GM19467 (cell line): Measurements from ENCODE around the gene LHFPL6.

Source experiments
- ATAC-seq: cut with Tn5 transposase; IDR thresholded peaks from one replicate; pipeline ENCODE4 v1.9.1; 2021; ENCODE audit warnings: mild to moderate bottlenecking, moderate library complexity; ENCODE audit not compliant: unreplicated experiment

Gene LHFPL6

DNA sequence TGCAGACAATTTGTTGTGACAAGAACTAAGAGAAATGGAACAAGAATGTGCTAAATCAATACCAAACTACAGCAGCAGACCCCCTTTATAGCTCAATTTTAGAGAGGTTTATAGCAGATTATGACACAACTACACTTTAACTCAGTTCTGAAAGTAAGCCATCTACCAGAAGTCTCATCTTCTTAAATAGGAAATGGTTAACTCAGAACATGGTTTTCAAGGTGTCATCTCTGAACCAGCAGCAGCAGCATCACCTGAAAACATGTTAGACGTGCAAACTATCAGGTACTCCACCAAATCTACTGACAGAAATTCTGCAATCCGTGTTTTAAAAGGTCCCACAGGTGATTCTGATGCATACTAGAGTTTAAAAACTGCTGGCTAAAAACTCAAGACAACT is 6.8 kb downstream of the LHFPL6 start:
- no peak for ATAC-seq

DNA sequence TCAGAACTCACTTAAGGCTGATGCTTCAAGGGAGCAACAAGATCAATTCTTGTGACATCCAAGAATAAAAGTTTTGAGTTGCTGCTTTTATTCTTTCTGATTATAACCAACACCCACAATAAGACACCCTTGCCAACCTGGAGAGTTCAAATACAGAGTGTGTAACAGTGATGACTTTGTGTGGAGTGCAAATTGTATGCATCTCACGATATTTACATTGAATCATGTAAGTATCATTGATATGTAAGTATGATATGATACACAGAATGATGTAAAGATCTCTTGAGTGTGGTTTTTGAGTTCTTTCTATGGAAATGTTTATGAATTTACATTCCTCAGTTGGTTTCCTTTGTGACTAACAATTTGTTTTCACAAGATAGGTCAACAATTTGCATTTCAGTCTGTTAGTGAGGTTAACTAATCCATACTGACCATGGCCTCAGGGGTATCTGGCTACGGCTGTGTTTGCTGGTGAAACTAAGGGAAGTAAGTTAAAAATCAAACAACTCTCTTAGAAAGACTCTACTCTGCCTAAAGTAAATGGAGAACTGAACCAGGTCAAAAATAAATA is 12.4 kb downstream of the LHFPL6 start:
- ATAC-seq, result no peak

DNA sequence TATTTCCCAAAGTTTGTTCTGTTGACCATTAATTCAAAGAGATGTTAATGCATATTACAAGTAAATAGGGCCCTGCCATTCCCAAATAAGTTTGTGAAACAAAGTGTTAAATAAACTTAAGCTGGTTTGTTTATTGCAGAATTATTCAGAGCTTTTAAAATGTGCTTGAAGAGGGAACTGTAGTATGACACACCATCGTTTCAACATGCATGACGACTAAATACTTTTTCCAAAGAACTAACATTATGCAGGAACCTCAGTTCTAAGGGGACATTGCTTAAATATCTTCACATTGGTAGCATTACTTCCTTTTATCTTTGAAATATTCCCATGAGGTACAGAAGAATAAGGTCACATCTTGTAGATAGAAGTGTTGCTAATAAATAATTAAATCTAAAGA is 14.6 kb downstream of the LHFPL6 start:
- no peak for ATAC-seq

DNA sequence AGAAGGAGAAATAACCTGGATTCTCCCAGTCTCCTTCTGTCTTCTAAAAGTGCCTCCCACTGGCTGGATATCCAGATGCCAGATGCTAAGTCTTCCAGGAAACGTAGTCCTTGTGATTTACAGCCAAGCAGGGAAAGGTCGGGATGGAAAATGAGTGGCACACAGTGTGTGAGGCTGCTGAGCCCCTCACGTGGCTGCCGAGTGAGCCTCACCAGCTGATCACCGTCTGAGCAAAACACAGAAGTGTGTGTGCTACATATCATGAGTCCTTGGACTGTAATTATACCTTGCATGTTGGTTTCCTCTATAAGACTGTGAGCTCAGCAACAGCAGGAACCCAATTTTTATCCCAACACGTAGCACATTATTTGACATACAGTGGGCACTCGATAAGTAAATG is 15.1 kb downstream of the LHFPL6 start:
- ATAC-seq, result no peak

DNA sequence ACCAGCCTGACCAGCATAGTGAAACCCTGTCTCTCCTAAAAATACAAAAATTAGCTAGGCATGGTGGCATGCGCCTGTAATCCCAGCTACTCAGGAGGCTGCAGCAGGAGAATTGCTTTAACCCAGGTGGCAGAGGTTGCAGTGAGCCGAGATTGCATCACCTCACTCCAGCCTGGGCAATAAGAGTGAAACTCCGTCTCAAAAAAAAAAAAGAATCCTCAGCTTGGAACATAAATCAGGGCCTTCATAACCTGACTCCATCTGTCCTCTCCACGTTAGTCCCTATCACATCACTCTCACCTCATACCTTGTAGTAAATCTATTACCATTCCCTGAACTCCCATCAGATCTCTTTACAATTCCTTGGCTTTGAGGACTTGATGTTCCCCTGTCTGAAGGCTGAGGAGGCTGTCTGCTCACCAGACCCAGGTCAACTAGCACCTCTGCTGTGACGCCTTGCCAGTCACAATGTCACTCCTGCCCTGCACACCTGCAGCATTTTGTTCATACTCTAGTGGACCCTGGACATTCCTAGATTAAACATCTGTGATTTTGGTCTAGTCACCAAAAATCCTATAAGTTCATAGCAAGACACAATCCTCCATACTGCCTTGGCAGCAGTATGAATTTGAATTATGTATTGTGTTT is 15.9 kb downstream of the LHFPL6 start:
- ATAC-seq, result no peak

DNA sequence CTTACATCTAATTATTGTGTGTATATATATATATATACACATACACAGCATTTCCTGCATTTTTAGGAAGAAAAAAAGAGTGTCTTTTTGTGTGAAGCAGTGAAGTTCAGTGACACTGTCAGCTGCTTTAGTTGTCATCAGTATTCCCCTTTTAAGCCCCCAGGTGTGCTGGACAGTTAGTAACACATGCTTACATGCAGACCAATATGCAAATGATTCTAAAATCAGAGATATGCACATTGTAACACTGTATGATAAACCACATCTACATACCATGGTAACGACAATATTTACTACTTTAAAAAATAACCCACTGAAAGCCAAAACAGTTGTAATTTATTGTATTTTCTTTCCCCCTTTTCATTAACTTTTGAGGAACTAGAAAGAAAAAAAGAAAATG is 16.8 kb downstream of the LHFPL6 start:
- ATAC-seq, result no peak

DNA sequence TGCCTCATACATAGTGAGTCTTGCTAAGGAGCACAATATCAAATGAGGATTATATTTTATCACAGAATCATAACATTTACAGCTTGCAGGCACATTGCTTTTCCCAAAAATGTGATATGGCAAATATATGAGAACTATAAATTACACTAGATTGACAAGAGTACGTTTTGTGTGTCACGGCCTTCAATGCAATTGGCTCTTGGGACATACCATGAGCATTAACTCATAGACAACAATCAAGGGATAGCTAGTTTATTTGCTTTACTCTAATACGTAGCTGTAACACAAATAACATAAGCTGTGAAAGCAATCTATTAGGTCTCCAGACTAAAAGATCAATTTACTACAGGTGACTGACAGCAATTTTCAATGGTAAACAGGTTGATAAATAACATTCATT is 17.8 kb downstream of the LHFPL6 start:
- no peak for ATAC-seq

DNA sequence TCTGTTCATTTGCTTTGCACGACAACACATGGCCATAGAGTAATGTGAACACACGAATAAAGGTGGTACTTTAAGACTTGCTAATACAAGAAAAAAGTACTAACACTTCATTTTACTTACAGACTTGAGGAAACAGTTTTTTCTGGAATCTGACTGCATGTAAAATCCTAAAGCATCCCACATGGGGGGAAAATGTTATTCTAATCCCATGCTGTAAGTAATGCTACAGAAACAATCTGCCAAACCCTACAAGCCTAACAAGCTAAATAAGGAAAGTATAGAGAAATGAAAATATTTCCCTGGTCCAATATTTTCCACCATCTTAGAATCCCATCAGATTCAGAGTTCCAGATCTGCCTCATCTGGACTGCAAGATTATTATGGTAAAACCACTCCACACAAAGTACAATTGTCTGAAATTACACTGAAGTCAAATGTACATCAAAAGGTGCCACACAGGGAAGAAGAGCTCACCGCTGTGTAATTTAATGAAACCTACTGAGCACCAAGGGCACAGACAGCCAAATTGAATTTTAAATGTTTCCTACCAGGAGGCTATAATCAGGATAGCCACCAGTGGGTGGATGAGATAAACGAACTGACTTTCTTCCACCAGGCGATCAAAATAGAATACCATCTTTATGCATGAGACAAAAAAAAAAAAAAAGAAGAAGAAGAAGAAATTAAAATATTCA is 22.0 kb downstream of the LHFPL6 start:
- no peak for ATAC-seq

DNA sequence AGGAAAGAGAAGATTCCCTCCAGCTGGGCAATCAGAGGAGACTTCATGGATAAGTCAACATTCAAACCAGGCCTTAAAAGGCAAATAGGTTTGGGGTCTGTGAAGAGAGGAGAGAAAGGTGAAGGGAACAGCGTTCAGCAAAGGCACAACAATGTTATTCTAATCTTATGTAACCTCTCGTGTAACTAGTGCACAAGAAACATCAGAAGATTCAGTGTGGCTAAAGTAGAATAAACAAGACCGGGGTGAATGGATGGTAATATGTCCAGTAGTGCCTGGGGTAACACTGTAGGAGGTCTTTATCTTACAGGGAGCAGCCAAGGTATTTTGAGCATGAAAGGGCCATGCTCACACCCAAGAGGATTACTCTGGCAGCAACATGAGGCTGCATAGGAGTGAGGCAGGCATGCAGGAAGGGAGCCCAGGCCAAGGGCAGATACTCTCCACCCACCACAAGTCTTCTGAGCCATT is 24.1 kb downstream of the LHFPL6 start:
- no peak for ATAC-seq

DNA sequence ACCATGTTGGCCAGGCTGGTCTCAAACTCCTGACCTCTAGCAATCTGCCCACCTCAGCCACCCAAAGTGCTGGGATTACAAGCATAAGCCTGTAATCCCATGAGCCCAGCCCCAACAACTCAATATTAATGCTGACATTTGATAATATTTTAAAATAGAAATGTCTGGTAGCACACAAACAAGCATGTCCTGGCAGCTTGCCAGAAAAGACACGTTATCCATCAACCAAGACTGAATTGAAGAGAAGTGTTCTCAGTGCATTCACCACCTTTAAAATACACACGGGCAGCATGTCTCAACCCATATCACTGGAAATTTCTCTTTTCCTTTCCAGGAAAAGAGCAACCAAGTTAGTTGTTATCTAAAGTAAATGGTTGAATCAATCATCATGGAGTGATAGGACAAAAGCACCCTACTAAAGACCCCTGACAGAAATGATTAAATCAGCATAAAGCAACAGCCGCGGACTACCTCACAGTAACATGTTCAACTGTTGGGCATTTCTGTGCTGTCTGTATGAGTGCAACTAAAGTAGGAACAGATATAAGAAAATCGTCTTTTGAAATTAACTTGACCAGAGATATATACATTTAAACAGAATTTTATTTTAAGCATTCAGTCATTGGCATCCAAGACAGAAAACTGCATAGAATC is 25.0 kb downstream of the LHFPL6 start:
- ATAC-seq, result no peak

DNA sequence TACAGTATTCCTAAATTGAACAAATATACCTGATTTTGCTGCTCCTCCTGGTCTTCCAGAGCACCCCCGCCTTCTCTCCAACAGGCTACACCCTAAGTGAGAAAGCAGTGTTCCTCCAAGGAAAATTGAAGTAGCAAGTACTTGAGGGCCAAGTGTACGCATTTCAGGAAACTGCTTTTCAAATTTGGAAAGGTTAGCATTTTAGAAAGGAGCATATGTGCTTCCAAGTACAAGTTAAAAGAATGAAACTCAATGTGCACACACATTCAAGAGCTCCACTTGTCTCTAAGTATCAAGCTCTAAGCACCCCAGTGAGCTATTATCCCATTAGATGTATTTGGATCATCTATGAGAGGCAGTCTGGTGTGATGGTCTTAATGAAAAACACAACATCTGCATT is 25.8 kb downstream of the LHFPL6 start:
- no peak for ATAC-seq

DNA sequence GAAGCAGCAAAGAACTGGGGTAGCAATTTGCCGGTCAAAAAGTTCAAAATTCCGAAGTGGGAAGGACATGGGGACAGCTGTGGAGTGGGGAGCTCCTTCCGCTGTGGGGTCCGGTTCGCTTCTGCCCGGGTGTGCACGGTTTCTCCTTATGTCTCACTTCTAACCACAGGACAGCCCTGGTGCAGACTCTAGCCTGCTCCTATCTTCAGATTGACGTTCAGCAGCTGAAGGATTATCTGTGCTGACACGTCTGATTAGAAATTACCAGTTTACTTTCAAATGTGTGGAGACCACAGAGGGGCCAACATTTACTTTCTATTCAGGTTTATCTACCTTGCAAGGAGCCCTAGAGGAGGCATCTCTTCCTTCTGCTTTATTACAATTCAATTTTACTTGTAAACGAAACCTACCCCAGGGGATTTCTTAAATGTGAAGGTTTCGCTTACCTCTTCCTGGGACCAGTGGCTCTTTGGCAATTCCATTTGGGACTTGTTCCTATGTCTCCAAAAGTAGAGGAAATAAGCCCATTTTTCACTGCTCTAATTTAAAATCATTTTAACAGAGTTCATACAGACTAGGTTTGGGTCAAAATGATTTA is 27.3 kb downstream of the LHFPL6 start:
- no peak for ATAC-seq

DNA sequence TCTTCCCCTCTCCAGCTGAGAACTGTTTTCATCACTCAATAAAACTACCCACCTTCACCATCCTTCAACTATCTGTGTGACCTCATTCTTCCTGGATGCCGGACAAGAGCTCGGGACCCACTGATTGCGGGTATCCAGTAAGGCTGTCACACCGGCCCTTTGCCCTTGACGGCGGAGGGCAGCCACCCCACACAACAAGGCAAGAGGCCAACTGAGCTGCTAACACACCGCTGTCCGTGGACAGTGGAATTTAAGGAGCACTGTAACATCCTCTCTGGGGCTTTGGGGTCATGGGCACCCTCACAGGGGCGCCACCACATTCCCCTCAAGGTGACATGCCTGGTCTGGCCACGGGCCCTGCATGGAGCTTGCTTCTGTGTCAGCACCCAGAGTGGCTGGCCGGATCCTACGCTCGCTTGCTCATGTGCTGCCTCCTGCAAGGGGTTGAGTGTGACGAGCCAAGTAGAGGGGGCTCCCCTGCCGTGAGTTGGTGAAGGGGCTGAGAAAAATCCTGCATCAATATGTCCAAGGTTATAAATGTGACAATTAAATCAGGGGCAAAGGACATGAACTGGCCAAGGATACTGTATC is 31.4 kb downstream of the LHFPL6 start:
- no peak for ATAC-seq

DNA sequence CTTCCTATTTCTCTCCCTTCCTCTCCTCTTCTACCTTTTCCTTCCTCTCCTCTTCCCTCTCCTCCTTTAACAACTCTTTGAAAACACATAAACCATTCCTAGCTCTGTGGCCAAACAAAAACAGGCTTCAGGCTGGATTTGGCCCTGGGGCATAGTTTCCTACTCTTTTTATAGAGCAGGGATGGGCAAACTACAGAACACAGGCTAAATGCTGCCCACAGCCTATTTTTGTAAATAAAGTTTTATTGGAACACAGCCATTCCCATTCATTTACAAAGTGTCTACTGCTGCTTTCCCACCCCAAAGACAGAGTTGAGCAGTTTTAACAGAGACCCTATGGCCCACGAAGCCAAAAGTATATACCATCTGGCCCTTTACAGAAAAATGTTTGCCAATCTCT is 35.4 kb downstream of the LHFPL6 start:
- no peak for ATAC-seq

DNA sequence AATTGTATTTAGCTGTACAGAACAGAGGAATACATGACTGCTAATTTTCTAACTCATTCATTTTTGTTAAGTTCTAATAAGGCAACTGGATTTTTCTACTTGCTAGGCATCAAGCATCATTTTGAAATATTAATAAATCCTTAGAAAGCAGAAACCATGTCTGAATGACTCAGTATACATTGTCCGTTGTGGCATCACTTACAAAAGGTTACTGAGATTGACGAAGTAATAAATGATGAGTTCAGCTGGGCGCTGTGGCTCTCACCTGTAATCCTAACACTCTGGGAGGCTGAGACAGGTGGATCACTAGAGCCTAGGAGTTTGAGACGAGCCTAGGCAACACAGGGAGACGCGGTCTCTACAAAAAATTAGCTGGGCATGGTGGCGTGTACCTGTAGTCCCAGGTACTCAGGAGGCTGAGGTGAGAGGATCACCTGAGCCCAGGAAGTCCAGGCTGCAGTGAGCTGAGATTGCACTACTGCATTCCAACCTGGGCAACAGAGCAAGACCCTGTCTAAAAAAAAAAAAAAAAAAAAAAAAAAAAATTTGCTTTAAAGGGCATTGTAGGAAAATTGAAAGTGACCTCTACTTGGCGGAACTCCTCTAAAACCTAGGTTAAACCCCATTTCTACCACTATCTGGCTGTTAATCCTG is 36.6 kb downstream of the LHFPL6 start:
- no peak for ATAC-seq

DNA sequence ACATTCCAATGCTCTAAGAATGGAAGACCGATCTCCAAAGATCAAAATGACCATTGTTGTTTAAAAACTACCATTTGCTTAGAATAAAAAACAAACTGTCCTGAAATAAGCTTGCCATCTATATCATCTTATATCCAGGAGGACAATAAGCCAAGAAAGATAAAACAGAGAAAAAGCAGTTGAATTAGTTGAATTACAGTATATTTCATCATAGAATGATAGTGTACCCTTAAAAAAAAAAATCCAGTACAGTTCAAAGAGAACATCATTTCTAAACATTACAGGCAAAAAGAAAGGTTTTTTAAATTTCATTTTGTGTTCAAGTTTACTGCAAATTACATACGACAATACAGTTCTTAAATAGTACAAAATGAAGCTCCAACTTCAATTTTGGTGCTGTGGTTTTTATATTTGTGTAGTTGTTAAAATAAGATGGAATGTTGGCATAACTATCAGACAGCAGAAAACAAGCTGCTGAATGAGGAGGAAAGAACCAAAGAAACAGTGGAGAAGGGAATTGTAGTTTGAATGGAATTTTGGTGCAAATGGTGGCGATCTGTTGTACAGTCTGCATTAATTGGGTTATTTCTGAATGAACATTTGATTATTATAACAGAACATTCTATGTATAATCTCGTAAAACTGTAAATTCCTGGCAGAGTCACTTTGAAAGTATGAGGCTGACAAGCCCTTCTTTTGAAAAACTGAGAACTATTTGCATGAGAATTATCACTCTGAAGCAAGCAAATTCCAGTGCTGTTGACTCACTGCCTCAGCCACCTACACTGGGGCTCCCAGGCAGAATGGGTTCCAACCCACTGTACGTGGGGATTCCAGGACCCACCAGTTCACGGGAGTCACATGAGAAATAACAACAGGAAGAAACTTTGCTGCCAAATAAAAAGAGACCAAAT is 37.7 kb downstream of the LHFPL6 start:
- ATAC-seq, result no peak

DNA sequence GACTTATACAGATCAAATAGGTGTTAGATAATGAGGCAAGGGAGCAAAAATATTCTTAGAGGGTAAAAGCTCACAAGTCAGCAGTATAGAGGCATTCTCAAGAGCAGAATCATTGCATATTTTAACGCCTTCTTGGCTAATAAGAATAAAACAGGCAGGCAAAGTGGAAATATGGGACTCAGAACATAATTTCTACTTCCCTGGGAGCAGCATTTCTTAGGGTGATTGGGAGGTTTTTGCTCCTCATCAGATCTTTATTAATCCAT is 39.6 kb downstream of the LHFPL6 start:
- ATAC-seq, result no peak

DNA sequence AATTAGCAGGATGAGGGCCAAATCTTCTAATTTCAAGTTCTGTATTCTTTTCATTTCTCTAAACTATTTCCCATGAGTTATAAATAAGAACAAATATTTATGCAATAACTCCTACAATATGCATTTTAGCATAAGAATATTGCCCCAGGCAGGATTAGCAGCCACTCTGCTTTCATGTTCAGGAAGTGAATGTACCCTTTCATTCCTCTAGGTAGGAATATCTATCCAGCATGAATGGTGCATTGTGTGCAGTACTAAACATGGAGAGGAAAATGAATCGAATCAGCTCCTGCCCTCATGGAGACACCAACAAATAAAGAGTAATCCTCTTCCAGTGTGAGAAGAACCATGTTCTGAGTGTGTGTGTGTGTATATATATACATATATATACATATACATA is 41.0 kb downstream of the LHFPL6 start:
- no peak for ATAC-seq

DNA sequence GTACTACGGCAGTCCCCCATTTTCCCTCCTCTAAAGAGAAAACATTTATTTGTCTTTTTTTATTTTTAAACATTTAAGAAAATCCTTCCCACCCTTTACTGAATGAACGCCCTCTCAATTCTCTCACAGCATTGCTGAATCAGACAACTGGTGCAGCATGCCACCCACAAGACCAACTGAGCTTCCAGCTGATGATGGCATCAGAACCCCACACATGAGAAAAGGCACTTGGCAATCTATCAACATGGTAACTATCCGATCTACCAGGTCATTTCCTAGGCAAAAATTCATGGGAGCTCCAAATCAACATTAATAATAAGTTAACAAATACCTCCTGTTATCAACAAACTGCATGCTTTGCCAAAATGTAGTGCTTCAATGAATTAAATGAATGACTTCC is 43.1 kb downstream of the LHFPL6 start:
- ATAC-seq, result no peak
